ENCODE measurements around the gene SPTBN4.

DNA sequence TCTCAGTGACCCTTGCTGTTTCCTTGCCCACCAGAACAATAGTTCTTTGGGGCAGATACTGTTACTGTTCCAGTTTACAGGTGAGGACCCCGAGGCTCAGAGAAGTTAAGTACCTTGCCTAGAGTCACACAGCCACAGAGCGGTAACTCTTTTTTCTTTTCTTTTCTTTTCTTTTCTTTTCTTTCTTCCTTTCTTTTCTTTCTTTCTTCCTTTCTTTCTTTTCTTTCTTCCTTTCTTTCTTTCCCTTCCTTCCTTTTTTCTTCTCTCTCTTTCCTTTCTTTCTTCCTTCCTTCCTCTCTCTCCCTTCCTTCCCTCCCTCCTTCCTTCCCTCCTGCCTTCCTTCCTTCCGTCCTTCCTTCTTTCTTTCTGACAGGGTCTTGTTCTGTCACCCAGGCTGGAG, 48.8 kb upstream of the SPTBN4 start:
- TF ChIP-seq, protein P1, sequence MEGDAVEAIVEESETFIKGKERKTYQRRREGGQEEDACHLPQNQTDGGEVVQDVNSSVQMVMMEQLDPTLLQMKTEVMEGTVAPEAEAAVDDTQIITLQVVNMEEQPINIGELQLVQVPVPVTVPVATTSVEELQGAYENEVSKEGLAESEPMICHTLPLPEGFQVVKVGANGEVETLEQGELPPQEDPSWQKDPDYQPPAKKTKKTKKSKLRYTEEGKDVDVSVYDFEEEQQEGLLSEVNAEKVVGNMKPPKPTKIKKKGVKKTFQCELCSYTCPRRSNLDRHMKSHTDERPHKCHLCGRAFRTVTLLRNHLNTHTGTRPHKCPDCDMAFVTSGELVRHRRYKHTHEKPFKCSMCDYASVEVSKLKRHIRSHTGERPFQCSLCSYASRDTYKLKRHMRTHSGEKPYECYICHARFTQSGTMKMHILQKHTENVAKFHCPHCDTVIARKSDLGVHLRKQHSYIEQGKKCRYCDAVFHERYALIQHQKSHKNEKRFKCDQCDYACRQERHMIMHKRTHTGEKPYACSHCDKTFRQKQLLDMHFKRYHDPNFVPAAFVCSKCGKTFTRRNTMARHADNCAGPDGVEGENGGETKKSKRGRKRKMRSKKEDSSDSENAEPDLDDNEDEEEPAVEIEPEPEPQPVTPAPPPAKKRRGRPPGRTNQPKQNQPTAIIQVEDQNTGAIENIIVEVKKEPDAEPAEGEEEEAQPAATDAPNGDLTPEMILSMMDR (IDR thresholded peaks at IDR 0.05): no peak
- no peak for TF ChIP-seq ZFX (IDR thresholded peaks at IDR 0.05; ENCODE audit: borderline replicate concordance)
